CD4-positive, alpha-beta memory T cell (primary cell): Measurements from ENCODE around the gene ZCCHC2. TPM values are rescaled to one million over a fixed set of nuclear protein-coding genes. Genes with fewer than 3 reads are reported as not detected.

Experiments
- CTCF ChIA-PET: fragments of 350-600 bp; sonication (Branson Sonifier 250); formaldehyde crosslinking; loops from one replicate; lab custom pipeline; 2021; ENCODE audit warnings: inconsistent platforms; ENCODE audit not compliant: partially characterized antibody; lab: Charles Lee
- POLR2A ChIA-PET: fragments of 350-600 bp; sonication (Branson Sonifier 250); formaldehyde crosslinking; loops from one replicate; lab custom pipeline; 2021; ENCODE audit not compliant: partially characterized antibody; lab: Charles Lee
- DNase-seq, 5 donors: peaks; one replicate each; pipeline versions ENCODE4 v3.0.0 to v3.0.0-alpha.2; 2020 to 2022; ENCODE audit warnings: mixed read lengths in 1 of 5
- H3K27ac ChIP-seq: one replicate; pipeline ENCODE4 v1.7.0; 2013; ENCODE audit warnings: low read depth, low read length
- H3K27me3 ChIP-seq: 2 replicates; pipeline ENCODE4 v1.7.0; 2013; ENCODE audit warnings: mild to moderate bottlenecking, low read length, moderate library complexity; ENCODE audit not compliant: insufficient read depth
- H3K36me3 ChIP-seq: 2 replicates; pipeline ENCODE4 v1.7.0; 2013; ENCODE audit warnings: mild to moderate bottlenecking, low read length, moderate library complexity; ENCODE audit not compliant: insufficient read depth
- H3K4me1 ChIP-seq: 2 replicates; pipeline ENCODE4 v1.7.0; 2013; ENCODE audit warnings: mild to moderate bottlenecking, low read length, moderate library complexity; ENCODE audit not compliant: insufficient read depth
- H3K4me3 ChIP-seq, 2 donors: one replicate each; pipeline ENCODE4 v1.7.0; 2013; ENCODE audit warnings: low read length in 2 of 2, mild to moderate bottlenecking in 1 of 2
- H3K9me3 ChIP-seq, 2 donors: one replicate each; pipeline ENCODE4 v1.7.0; 2013; ENCODE audit warnings: low read length in 2 of 2, control low read depth in 1 of 2; ENCODE audit not compliant: control insufficient read depth in 1 of 2
- H3K27ac Mint-ChIP-seq, 7 donors: one replicate each; pipeline ENCODE4 v1.8.0; 2020 to 2021; ENCODE audit warnings: mixed read lengths in 7 of 7, mild to moderate bottlenecking in 6 of 7, inconsistent platforms in 3 of 7, moderate library complexity in 3 of 7
- H3K27me3 Mint-ChIP-seq, 2 donors: one replicate each; pipeline ENCODE4 v1.8.0; 2020 to 2021; ENCODE audit warnings: mixed read lengths in 2 of 2
- H3K36me3 Mint-ChIP-seq, 2 donors: one replicate each; pipeline ENCODE4 v1.8.0; 2020 to 2021; ENCODE audit warnings: mixed read lengths in 2 of 2, inconsistent platforms in 1 of 2, mild to moderate bottlenecking in 1 of 2
- H3K4me1 Mint-ChIP-seq, 4 donors: one replicate each; pipeline ENCODE4 v1.8.0; 2020 to 2021; ENCODE audit warnings: mixed read lengths in 4 of 4, mild to moderate bottlenecking in 1 of 4
- H3K4me3 Mint-ChIP-seq, 8 donors: one replicate each; pipeline ENCODE4 v1.8.0; 2020 to 2021; ENCODE audit warnings: mixed read lengths in 8 of 8, mild to moderate bottlenecking in 7 of 8, moderate library complexity in 6 of 8, inconsistent platforms in 3 of 8
- H3K9me3 Mint-ChIP-seq, 8 donors: one replicate each; pipeline ENCODE4 v1.8.0; 2020 to 2021; ENCODE audit warnings: mixed read lengths in 8 of 8, mild to moderate bottlenecking in 5 of 8, inconsistent platforms in 3 of 8, moderate library complexity in 1 of 8
- intact Hi-C: fragments of 100-400 bp; cut with micrococcal nuclease; formaldehyde crosslinking; loops from one replicate; pipeline ENCODE4 v1.15.1; 2023
- polyA plus RNA-seq, 2 donors: library from polyadenylated mRNA; unstranded; fragments of 300-500 nt; fragmentation: Illumina TruSeq; gene quantifications; one replicate each; pipeline ENCODE4 v1.2.3, GENCODE V29; 2021
- total RNA-seq, 2 experiments: library from RNA; stranded (reverse); gene quantifications; one replicate each; pipeline ENCODE4 v1.2.3, GENCODE V29; 2021

ZCCHC2 gene
- total and polyA plus RNA-seq, 4 experiments from 2014 or later, result 1.2 to 52.2 (median 27.0) TPM

DNA sequence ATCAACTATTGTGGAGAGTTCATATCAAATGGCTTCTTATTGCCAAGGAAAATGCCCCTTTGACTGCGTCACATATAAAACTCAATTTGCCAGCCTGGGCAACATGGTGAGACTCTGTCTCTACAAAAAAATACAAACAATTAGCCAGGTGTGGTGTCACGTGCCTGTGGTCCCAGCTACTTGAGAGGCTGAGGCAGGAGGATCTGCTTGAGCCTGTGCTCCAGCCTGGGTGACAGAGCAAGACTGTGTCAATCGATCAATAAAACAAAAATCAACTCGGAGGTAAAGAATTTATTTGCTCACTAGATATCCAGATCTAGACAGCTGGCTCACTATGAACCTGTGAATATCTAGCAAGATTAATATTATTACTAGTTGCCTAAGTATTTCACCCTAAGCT, 1.7 kb upstream of the ZCCHC2 start:
- no peaks in the 10 kb centered on the region for H3K27me3 Mint-ChIP-seq
- Histone ChIP-seq H3K4me1 (peaks cover 24% of the 10 kb centered on the region), H3K36me3 (no peaks in the 10 kb centered on the region), H3K4me3 (no peak overlapping the region), H3K9me3 (no peaks in the 10 kb centered on the region), H3K27ac (no peak overlapping the region), H3K27me3 (no peaks in the 10 kb centered on the region)
- peaks cover 20 to 37% (median 27%) of the 10 kb centered on the region in 4 donors for H3K4me1 Mint-ChIP-seq
- H3K9me3 Mint-ChIP-seq, result peaks cover 0 to 2% (median 0%) of the 10 kb centered on the region in 8 donors
- intact Hi-C loops, result loop anchor here (5.0 to 10.0 kb wide), 3 partner anchors 194 to 796 kb away; partner anchors contain the start of genes BCL2 and TNFRSF11A
- ChIA-PET CTCF (interaction anchor here (0.6 to 1.8 kb wide), 9 partner anchors 14 to 841 kb away, joined by 3 to 10 read pairs (median 4); no protein-coding TSS in a partner anchor), POLR2A (interaction anchor here (0.6 to 5.0 kb wide), 6 partner anchors 8 to 770 kb away, joined by 3 to 64 read pairs (median 10); partner anchors contain the start of gene PHLPP1)
- peak overlapping the region; percentile 61 to 96 (median 88) for H3K4me3 Mint-ChIP-seq
- peak overlapping the region in 2 of 7 donors; percentile 46 to 92 for H3K27ac Mint-ChIP-seq
- no peak for DNase-seq
- peaks cover 4 to 20% of the 10 kb centered on the region in 2 donors for H3K36me3 Mint-ChIP-seq

DNA sequence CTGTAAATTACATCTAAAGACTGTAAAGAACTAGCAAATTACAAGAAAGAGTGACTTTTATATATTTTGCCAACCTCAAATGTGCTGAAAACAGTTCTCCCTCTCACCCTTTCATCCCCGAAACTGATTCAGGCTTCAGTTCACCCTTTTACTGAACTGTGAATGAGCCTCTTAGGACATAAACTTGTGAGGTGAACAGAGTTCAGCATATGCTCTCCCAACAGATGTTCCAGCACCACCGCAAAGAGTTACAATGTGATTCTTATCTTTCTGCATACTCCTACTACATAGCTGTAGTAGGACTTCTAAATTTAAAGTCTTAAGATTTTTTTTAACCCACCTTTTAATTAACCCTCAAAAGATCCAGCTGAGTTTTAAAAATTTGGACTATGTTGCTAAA, 1.2 kb upstream of the ZCCHC2 start:
- H3K27me3 Mint-ChIP-seq, result no peaks in the 10 kb centered on the region
- intact Hi-C loops, result loop anchor here (5.0 to 10.0 kb wide), 3 partner anchors 194 to 796 kb away; partner anchors contain the start of genes BCL2 and TNFRSF11A
- H3K4me1 Mint-ChIP-seq, result peaks cover 21 to 38% (median 28%) of the 10 kb centered on the region in 4 donors
- H3K9me3 ChIP-seq, result no peaks in the 10 kb centered on the region
- H3K4me3 Mint-ChIP-seq, result peak overlapping the region; percentile 83 to 96 (median 90)
- ChIA-PET CTCF (interaction anchor here (0.6 to 1.8 kb wide), 11 partner anchors 11 to 840 kb away, joined by 3 to 10 read pairs (median 4); no protein-coding TSS in a partner anchor), POLR2A (interaction anchor here (0.6 to 5.0 kb wide), 8 partner anchors 8 to 900 kb away, joined by 3 to 64 read pairs (median 8); partner anchors contain the start of genes PHLPP1 and VPS4B)
- H3K27me3 ChIP-seq, result no peaks in the 10 kb centered on the region
- peaks cover 26% of the 10 kb centered on the region for H3K4me1 ChIP-seq
- peaks cover 0 to 2% (median 0%) of the 10 kb centered on the region in 8 donors for H3K9me3 Mint-ChIP-seq
- no peak overlapping the region for H3K27ac ChIP-seq
- no peak for DNase-seq
- no peaks in the 10 kb centered on the region for H3K36me3 ChIP-seq
- H3K4me3 ChIP-seq, result peak overlapping the region in 1 of 2 donors; percentile 75
- peak overlapping the region in 6 of 7 donors; percentile 66 to 92 (median 86) for H3K27ac Mint-ChIP-seq
- peaks cover 4 to 21% of the 10 kb centered on the region in 2 donors for H3K36me3 Mint-ChIP-seq

DNA sequence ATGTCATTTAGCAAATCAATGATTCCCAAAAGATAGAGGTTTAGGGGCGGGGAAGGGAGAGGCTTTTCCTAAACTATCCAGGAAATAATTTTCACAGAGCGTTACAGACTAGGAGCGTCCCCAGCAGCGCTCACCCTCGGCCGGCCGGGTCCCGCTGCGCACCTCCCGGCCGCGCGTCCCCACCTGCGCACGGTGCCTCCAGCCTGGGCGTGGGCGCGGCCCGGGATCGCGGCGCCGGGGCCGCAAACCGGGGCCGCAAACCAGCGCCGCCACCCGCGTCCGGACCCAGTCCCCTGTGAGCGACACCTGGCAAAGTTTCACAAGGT, 684 bp upstream of the ZCCHC2 start:
- peak overlapping the region; percentile 43 to 92 (median 81) for H3K27ac Mint-ChIP-seq
- peak overlapping the region; percentile 83 to 96 (median 90) for H3K4me3 Mint-ChIP-seq
- peak overlapping the region; percentile 68 for H3K27ac ChIP-seq
- H3K9me3 Mint-ChIP-seq, result peaks cover 0 to 2% (median 0%) of the 10 kb centered on the region in 8 donors
- ChIA-PET POLR2A (interaction anchor here (0.7 to 5.0 kb wide), 17 partner anchors 9 to 1448 kb away, joined by 3 to 64 read pairs (median 7); partner anchors contain the start of genes PHLPP1, PIGN, RELCH and VPS4B), CTCF (interaction anchor here (0.6 to 1.8 kb wide), 11 partner anchors 11 to 101 kb away, joined by 3 to 10 read pairs (median 4); no protein-coding TSS in a partner anchor)
- peaks cover 28% of the 10 kb centered on the region for H3K4me1 ChIP-seq
- intact Hi-C loops, result loop anchor here (1.0 to 10.0 kb wide), 7 partner anchors 16 to 900 kb away; partner anchors contain the start of genes BCL2, KDSR, PIGN and RELCH
- DNase-seq, result no peak
- no peaks in the 10 kb centered on the region for H3K27me3 ChIP-seq
- peak overlapping the region in 1 of 2 donors; percentile 75 for H3K4me3 ChIP-seq
- H3K36me3 Mint-ChIP-seq, result peaks cover 4 to 21% of the 10 kb centered on the region in 2 donors
- no peaks in the 10 kb centered on the region for H3K9me3 ChIP-seq
- no peaks in the 10 kb centered on the region for H3K36me3 ChIP-seq
- no peaks in the 10 kb centered on the region for H3K27me3 Mint-ChIP-seq
- peaks cover 21 to 39% (median 28%) of the 10 kb centered on the region in 4 donors for H3K4me1 Mint-ChIP-seq

DNA sequence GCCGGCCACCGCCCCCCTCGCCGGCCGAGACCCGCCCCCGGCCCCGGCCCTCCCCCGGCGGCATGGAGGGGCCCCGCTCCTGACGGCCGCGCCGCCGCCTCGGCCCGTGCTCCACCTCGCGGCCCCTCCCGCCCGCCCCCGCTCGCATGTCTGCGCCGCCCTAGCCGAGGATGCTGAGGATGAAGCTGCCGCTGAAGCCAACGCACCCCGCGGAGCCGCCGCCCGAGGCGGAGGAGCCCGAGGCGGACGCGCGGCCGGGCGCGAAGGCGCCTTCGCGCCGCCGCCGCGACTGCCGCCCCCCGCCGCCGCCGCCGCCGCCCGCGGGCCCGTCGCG, 397 bp downstream of the ZCCHC2 start:
- H3K36me3 ChIP-seq, result no peaks in the 10 kb centered on the region
- intact Hi-C loops, result loop anchor here (2.0 to 10.0 kb wide), 4 partner anchors 196 to 844 kb away; partner anchors contain the start of genes BCL2, KDSR and TNFRSF11A
- H3K9me3 ChIP-seq, result no peaks in the 10 kb centered on the region
- no peak for DNase-seq
- no peaks in the 10 kb centered on the region for H3K27me3 ChIP-seq
- peak overlapping the region in 1 of 7 donors; percentile 92 for H3K27ac Mint-ChIP-seq
- no peaks in the 10 kb centered on the region for H3K27me3 Mint-ChIP-seq
- H3K4me1 ChIP-seq, result peaks cover 36% of the 10 kb centered on the region
- H3K4me3 Mint-ChIP-seq, result no peak overlapping the region
- ChIA-PET POLR2A (interaction anchor here (0.5 to 5.0 kb wide), 20 partner anchors 9 to 1447 kb away, joined by 3 to 64 read pairs (median 6); partner anchors contain the start of genes PHLPP1, PIGN, RELCH and VPS4B), CTCF (interaction anchor here (0.9 kb wide), 2 partner anchors 9 to 273 kb away, joined by 3 read pairs; no protein-coding TSS in a partner anchor)
- peak overlapping the region; percentile 68 for H3K27ac ChIP-seq
- H3K4me1 Mint-ChIP-seq, result peaks cover 24 to 49% (median 36%) of the 10 kb centered on the region in 4 donors
- H3K36me3 Mint-ChIP-seq, result peaks cover 4 to 21% of the 10 kb centered on the region in 2 donors
- peak overlapping the region in 1 of 2 donors; percentile 75 for H3K4me3 ChIP-seq
- H3K9me3 Mint-ChIP-seq, result peaks cover 0 to 2% (median 0%) of the 10 kb centered on the region in 8 donors

DNA sequence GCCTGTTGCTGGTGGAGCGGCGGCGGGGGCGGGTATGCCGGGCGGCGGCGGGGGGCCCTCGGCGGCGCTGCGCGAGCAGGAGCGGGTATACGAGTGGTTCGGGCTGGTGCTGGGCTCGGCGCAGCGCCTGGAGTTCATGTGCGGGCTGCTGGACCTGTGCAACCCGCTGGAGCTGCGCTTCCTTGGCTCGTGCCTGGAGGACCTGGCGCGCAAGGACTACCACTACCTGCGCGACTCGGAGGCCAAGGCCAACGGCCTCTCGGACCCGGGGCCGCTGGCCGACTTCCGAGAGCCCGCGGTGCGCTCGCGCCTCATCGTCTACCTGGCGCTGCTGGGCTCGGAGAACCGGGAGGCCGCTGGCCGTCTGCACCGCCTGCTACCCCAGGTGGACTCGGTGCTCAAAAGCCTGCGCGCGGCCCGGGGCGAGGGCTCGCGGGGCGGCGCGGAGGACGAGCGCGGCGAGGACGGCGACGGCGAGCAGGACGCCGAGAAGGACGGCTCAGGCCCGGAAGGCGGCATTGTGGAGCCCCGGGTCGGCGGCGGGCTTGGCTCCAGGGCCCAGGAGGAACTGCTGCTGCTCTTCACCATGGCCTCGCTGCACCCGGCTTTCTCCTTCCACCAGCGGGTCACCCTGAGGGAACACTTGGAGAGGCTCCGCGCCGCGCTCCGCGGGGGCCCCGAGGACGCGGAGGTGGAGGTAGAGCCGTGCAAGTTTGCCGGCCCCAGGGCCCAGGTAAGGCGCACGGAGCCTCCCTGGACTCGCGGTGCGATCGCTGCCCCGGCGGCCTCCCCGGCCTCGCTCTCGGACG, 1.0 kb downstream of the ZCCHC2 start:
- no peaks in the 10 kb centered on the region for H3K36me3 ChIP-seq
- no peaks in the 10 kb centered on the region for H3K27me3 ChIP-seq
- H3K27ac ChIP-seq, result peak overlapping the region; percentile 93
- Mint-ChIP-seq H3K36me3 (peaks cover 0 to 21% of the 10 kb centered on the region in 2 donors), H3K9me3 (peaks cover 0 to 2% (median 0%) of the 10 kb centered on the region in 8 donors), H3K27ac (peak overlapping the region; percentile 29 to 98 (median 95)), H3K27me3 (no peaks in the 10 kb centered on the region), H3K4me3 (peak overlapping the region; percentile 90 to 99 (median 96)), H3K4me1 (peaks cover 26 to 54% (median 37%) of the 10 kb centered on the region in 4 donors)
- ChIA-PET POLR2A (interaction anchor here (0.9 to 4.3 kb wide), 20 partner anchors 11 to 898 kb away, joined by 3 to 43 read pairs (median 6); partner anchors contain the start of genes PHLPP1, PIGN, RELCH and VPS4B), CTCF (interaction anchor here (0.8 to 1.0 kb wide), 2 partner anchors 18 to 103 kb away, joined by 3 read pairs; no protein-coding TSS in a partner anchor)
- intact Hi-C loops, result loop anchor here (1.0 to 10.0 kb wide), 5 partner anchors 191 to 843 kb away; partner anchors contain the start of genes BCL2, KDSR, PHLPP1 and TNFRSF11A
- H3K4me3 ChIP-seq, result peak overlapping the region; percentile 38 to 98
- DNase-seq, result peak; percentile 48 to 67 (median 55)
- peaks cover 39% of the 10 kb centered on the region for H3K4me1 ChIP-seq
- H3K9me3 ChIP-seq, result no peaks in the 10 kb centered on the region

DNA sequence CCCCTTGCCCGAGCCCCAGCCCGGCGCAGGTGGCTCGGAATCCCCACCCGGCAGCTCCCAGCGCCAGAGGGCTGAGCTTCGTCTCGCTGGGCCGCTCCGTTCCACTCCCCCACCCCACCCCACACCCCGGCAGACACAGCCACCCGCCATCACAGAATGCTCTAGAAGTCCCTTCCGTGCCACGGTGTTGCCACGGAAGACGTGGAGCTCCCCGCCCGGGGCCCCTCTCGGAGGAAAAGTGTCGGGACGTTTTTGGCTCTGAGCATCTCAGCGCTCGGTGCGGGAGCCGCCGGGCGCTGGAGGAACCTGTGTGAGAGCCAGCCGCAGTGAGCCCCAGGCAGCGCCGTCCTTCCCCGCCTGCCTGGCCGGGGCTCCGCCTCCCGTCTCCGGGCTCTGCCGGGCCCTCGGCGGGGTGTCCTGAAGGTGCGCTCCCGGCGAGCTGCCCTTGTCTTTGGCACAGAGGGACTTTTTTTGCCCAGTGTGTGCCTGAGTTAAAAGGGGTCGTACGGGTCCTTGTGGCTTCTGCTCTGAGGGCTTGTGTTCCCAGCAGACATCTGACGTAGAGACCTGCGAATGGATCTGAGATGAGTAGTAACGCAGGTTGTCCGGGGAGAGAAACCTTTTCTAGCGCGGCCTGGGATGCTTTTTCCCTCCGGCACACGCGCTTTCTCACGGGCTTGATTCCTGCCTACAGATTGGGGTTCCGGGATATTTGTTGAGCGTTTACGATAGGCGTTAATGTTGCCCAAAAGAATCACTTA, 1.8 kb downstream of the ZCCHC2 start:
- Mint-ChIP-seq H3K4me3 (peak overlapping the region; percentile 90 to 99 (median 96)), H3K36me3 (peaks cover 0 to 21% of the 10 kb centered on the region in 2 donors), H3K27ac (peak overlapping the region; percentile 95 to 98 (median 96)), H3K4me1 (peaks cover 32 to 59% (median 43%) of the 10 kb centered on the region in 4 donors), H3K27me3 (no peaks in the 10 kb centered on the region), H3K9me3 (peaks cover 0 to 2% (median 0%) of the 10 kb centered on the region in 8 donors)
- POLR2A ChIA-PET, result interaction anchor here (0.8 to 4.3 kb wide), 14 partner anchors 11 to 897 kb away, joined by 3 to 43 read pairs (median 4); partner anchors contain the start of genes PHLPP1, PIGN, RELCH and VPS4B
- H3K4me3 ChIP-seq, result peak overlapping the region; percentile 71 to 98
- DNase-seq, result peak; percentile 63 to 75 (median 68)
- CTCF ChIA-PET, result interaction anchor here (0.8 to 1.0 kb wide), 2 partner anchors 19 to 104 kb away, joined by 3 read pairs; no protein-coding TSS in a partner anchor
- H3K36me3 ChIP-seq, result no peaks in the 10 kb centered on the region
- no peaks in the 10 kb centered on the region for H3K27me3 ChIP-seq
- H3K4me1 ChIP-seq, result peaks cover 47% of the 10 kb centered on the region
- peak overlapping the region; percentile 93 for H3K27ac ChIP-seq
- no peaks in the 10 kb centered on the region for H3K9me3 ChIP-seq
- intact Hi-C loops, result loop anchor here (1.0 to 10.0 kb wide), 4 partner anchors 191 to 793 kb away; partner anchors contain the start of genes BCL2, PHLPP1 and TNFRSF11A
